ENCODE results near the gene MYO1D.
"Not testable (repeated sequence)": the region's sequence is repeated elsewhere in the genome, so short reads cannot be mapped to it uniquely, and the experiment has no call there.

The MYO1D gene

DNA sequence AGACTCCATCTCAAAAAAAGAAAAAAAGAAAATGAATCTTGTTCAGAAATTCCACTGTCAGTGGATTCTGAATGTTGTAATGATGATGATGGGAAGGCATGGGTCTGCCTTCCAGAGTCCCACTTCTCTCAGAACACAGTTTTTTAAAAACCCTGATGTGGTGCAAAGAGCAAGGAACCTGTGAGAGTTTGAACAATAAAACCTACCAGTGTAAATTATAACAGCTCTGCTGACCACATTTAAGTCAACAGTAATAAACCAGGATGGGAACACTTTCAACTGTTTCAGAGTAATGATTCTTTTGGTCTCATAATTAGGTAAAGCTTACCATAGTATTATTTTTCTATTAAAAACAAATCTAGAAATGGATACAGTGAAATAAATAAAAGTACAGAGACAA is 99.0 kb downstream of the MYO1D start:
- DNase-seq (ENCODE audit: low read depth, low spot score), result no peak

GRCh38 chr17:32777436-32777835 is 99.5 kb downstream of the MYO1D start:
- no peak for DNase-seq (ENCODE audit: low read depth, low spot score)

GRCh38 chr17:32774695-32775084 is 102.2 kb downstream of the MYO1D start:
- no peak for DNase-seq (ENCODE audit: low read depth, low spot score)

DNA sequence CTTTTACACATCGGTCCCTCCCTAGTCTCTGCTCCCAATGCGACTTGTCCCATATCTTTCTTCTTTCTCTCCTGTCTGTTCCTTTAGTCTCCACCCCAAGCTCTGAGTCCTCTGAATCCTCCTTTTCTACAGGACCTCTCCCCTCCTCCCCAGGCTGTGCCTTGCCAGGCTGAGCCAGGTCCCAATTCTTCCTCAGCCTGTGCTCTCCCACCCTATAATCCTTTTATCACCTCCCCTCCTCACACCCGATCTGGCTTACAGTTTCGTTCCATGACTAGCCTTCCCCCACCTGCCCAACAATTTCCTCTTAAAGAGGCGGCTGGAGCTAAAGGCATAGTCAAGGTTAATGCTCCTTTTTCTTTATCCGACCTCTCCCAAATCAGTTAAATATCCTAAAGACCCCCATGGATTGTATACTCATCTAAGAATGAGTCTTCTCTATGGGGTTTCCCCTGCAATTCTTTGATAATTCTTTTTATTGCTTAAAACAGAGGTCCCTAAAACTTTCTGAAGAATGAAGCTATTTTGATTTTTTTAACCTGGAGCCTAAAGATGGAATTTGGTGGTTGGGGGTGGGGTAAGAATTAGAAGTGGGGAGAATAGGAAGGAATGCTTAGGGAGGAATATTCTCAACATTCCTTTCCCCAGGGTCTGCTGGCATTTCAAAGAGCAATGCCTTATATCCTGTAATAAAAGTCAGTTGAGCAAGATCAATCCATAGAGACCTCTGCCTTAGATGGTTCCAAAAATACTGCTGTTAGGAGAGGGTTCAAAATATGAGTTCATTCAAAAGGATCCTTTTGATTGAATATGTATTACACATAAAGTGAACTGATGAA is 102.8 kb downstream of the MYO1D start:
- no peak for DNase-seq (ENCODE audit: low read depth, low spot score)

- no peak for DNase-seq (ENCODE audit: low read depth, low spot score)
These were observed 104.4 kb downstream of the MYO1D start for GRCh38 chr17:32772453-32773025.

DNA sequence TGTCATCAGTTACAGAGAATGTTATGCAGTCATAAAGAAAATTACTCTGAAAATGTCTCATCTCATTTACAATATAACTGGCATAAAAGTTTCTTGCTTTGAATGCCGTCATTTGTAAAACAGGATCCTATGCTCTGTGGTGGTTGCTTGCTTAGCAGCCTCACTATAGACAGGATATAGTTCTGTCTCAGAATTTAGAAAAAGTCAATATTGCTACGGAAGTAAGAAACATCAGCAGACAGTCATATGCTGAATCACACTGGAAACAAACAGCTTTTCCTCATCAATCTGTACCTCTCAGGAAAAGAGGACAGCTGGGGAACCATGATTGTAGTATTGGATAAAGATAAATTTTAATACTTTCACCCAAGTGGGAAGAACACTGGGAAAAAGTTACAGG is 105.5 kb downstream of the MYO1D start:
- no peak for DNase-seq (ENCODE audit: low read depth, low spot score)

- DNase-seq (ENCODE audit: low read depth, low spot score), result no peak
These were observed 107.1 kb downstream of the MYO1D start for GRCh38 chr17:32769846-32770245.

- DNase-seq (ENCODE audit: low read depth, low spot score), result no peak
These were observed 113.0 kb downstream of the MYO1D start for GRCh38 chr17:32763855-32764439.

DNA sequence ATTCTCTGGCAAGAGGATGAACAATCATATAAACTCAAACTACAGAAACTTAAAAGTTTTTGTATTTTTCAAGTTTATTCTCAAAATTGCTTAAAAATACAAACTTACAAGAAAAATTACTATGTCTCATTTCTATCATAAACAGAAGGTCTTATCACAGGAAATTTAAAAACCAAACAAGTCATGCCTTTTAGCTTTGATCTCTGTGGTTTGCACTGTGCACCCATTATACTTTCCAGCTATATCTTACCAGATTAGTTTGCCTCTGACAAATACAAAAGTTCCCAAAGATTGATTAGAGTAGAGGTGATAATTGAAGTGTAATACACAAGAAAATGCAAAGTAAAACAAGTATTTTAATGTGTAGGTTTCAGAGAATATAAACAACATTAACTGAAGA is 117.4 kb downstream of the MYO1D start:
- DNase-seq (ENCODE audit: low read depth, low spot score), result no peak

GRCh38 chr17:32757963-32758362 is 119.0 kb downstream of the MYO1D start:
- no peak for DNase-seq (ENCODE audit: low read depth, low spot score)

GRCh38 chr17:32756696-32757095 is 120.2 kb downstream of the MYO1D start:
- no peak for DNase-seq (ENCODE audit: low read depth, low spot score)

DNA sequence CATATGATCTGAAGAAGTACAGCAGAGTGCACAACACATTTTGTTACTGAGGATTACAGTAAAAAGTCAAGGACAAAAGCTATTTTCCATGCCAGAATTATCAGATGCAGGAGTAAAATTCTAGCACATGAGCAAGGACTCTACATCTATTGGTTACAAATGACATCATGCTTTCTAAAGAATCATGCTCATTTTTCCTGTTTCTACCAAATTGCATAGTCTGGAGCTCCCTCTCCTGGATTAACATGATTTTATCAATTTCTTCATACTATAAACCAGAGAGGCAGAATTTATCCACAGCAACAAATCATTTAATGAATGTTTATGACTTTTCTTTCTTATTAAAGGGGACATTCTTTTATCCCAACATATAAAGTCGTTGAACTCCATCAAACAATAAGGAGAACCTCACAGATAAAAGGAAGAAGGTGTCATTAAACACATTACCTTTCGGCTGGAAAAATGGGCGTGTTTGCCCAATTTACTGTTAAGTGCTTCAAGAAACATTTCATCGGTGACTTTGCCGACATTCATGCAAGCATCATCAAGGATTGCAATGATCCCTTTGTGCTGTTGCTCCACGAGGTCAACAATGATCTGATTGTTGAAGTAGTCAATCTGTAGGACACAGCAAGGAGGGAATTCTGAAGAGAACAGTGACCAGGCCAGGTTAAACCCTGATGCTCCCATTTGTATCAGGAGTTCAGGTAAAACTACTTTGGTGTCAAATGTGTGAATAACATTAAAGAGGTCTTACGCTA is 121.7 kb downstream of the MYO1D start:
- DNase-seq (ENCODE audit: low read depth, low spot score), result no peak

GRCh38 chr17:32752934-32753333 is 124.0 kb downstream of the MYO1D start:
- no peak for DNase-seq (ENCODE audit: low read depth, low spot score)

DNA sequence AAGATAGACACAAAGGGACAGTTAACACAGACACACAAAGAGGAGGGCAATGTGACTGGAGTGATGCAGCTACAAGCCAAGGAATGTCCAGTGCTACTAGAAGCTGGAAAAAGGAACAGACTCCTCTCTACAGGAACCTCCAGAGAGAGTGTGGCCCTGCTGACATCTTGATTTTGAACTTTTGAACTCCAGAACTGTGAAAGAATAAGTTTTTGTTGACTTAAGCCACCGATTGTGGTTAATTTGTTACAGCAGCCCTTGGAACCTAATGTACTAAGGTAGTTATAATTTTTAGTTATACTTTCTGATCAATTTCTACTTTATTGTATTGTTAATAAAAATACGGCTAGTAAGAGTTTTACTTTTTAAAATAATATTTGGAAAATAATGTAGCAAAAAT is 129.1 kb downstream of the MYO1D start:
- no peak for DNase-seq (ENCODE audit: low read depth, low spot score)

GRCh38 chr17:32746698-32747097 is 130.2 kb downstream of the MYO1D start:
- DNase-seq (ENCODE audit: low read depth, low spot score), result no peak

GRCh38 chr17:32746280-32746679 is 130.6 kb downstream of the MYO1D start:
- no peak for DNase-seq (ENCODE audit: low read depth, low spot score)

GRCh38 chr17:32742681-32743538 is 134.0 kb downstream of the MYO1D start:
- no peak for DNase-seq (ENCODE audit: low read depth, low spot score)

- no peak for DNase-seq (ENCODE audit: low read depth, low spot score)
These were observed 135.5 kb downstream of the MYO1D start for GRCh38 chr17:32741381-32741780.

- no peak for DNase-seq (ENCODE audit: low read depth, low spot score)
These were observed 137.2 kb downstream of the MYO1D start for GRCh38 chr17:32739722-32740121.

GRCh38 chr17:32739151-32739550 is 137.8 kb downstream of the MYO1D start:
- DNase-seq (ENCODE audit: low read depth, low spot score), result not testable (repeated sequence)

DNA sequence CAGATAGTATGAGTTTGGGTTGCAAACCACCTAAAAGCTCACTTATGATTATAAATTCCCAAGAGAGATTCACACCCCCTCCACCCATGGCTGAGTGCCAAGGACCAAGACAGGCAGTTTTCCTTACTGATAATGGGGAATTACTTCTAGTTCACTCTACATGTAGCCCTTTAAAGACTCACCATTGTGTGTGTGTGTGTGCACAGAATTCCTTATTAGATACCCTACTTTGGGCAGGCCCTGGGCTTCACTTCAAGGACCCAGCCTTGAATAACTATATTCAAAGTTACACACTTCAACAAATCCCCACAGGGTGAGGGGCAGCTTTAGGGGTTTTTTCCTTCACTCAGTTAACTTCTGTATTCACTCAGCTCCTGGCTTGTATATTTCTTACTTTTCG is 143.5 kb downstream of the MYO1D start:
- no peak for DNase-seq (ENCODE audit: low read depth, low spot score)

Data from iPS DF 19.7 (cell line).